GM18507 (cell line): ENCODE measurements around the gene FBXW5.

Experiments used
- DNase-seq: peaks from one replicate; pipeline ENCODE4 v3.0.0; 2011; ENCODE audit warnings: low read depth; ENCODE audit not compliant: insufficient read length; ENCODE audit errors: extremely low spot score
- FAIRE-seq: peaks from 2 replicates; lab custom pipeline; 2011; peaks lifted over from hg19 to GRCh38; lab: Jason Lieb, UNC

The FBXW5 gene

GRCh38 chr9:136978073-136978864, 33.7 kb upstream of the FBXW5 start:
- FAIRE-seq = no peak
- peak; percentile 55 for DNase-seq

GRCh38 chr9:136977649-136978072, 33.1 kb upstream of the FBXW5 start:
- no peak for DNase-seq
- no peak for FAIRE-seq

GRCh38 chr9:136977223-136977622, 32.7 kb upstream of the FBXW5 start, which contains the start of gene PTGDS:
TSS of gene PTGDS (plus strand) at chr9:136977504. CDS start at chr9:136977579, 75 bp downstream.
- DNase-seq (no peak), FAIRE-seq (no peak)

GRCh38 chr9:136975644-136976043, 31.1 kb upstream of the FBXW5 start:
- no peak for FAIRE-seq
- no peak for DNase-seq

- DNase-seq (no peak), FAIRE-seq (no peak)
Observed at GRCh38 chr9:136974817-136975535, 30.4 kb upstream of the FBXW5 start.

GRCh38 chr9:136973618-136974617, 29.4 kb upstream of the FBXW5 start:
- FAIRE-seq (no peak), DNase-seq (no peak)

- no peak for FAIRE-seq
- no peak for DNase-seq
Observed at GRCh38 chr9:136972743-136973142, 28.2 kb upstream of the FBXW5 start.

GRCh38 chr9:136972335-136972734, 27.8 kb upstream of the FBXW5 start:
- FAIRE-seq (no peak), DNase-seq (no peak)

- no peak for DNase-seq
- FAIRE-seq = no peak
Observed at GRCh38 chr9:136971746-136972145, 27.2 kb upstream of the FBXW5 start.

GRCh38 chr9:136970361-136970760, 25.8 kb upstream of the FBXW5 start:
- no peak for DNase-seq
- FAIRE-seq = no peak

- no peak for FAIRE-seq
Observed at GRCh38 chr9:136969774-136970173, 25.2 kb upstream of the FBXW5 start.

GRCh38 chr9:136969150-136969549, 24.6 kb upstream of the FBXW5 start:
- no peak for DNase-seq
- no peak for FAIRE-seq

More at GRCh38 chr9:136969774-136970173, 25.2 kb upstream of the FBXW5 start:
- DNase-seq = no peak

- FAIRE-seq (no peak), DNase-seq (no peak)
Observed at GRCh38 chr9:136968333-136969127, 24.0 kb upstream of the FBXW5 start.

- FAIRE-seq (no peak), DNase-seq (no peak)
Observed at GRCh38 chr9:136965771-136966484, 21.4 kb upstream of the FBXW5 start.

- FAIRE-seq (no peak), DNase-seq (no peak)
Observed at GRCh38 chr9:136964833-136965422, 20.4 kb upstream of the FBXW5 start.

- no peak for DNase-seq
- FAIRE-seq = no peak
Observed at GRCh38 chr9:136964171-136964689, 19.7 kb upstream of the FBXW5 start.

GRCh38 chr9:136963751-136964150, 19.2 kb upstream of the FBXW5 start:
- DNase-seq = no peak
- no peak for FAIRE-seq

GRCh38 chr9:136963341-136963740, 18.8 kb upstream of the FBXW5 start:
- FAIRE-seq (no peak), DNase-seq (no peak)
